ENCODE data around the gene MUC5B.

- TF ChIP-seq CTCF (IDR thresholded peaks at IDR 0.05) (no peak), POLR2A (IDR thresholded peaks at IDR 0.05) (no peak)
Observed at GRCh38 chr11:1217151-1217550, 5.7 kb upstream of the MUC5B start.
